ENCODE data around the gene CCT8.

CCT8 gene

GRCh38 chr21:29078869-29079767 lies 5.7 kb upstream of the CCT8 start:
- DNase-seq (ENCODE audit: extremely low read depth in 1 of 2, low read depth in 1 of 2): no peak

GRCh38 chr21:29077651-29078090 lies 4.2 kb upstream of the CCT8 start:
- DNase-seq (ENCODE audit: extremely low read depth in 1 of 2, low read depth in 1 of 2): no peak

DNA sequence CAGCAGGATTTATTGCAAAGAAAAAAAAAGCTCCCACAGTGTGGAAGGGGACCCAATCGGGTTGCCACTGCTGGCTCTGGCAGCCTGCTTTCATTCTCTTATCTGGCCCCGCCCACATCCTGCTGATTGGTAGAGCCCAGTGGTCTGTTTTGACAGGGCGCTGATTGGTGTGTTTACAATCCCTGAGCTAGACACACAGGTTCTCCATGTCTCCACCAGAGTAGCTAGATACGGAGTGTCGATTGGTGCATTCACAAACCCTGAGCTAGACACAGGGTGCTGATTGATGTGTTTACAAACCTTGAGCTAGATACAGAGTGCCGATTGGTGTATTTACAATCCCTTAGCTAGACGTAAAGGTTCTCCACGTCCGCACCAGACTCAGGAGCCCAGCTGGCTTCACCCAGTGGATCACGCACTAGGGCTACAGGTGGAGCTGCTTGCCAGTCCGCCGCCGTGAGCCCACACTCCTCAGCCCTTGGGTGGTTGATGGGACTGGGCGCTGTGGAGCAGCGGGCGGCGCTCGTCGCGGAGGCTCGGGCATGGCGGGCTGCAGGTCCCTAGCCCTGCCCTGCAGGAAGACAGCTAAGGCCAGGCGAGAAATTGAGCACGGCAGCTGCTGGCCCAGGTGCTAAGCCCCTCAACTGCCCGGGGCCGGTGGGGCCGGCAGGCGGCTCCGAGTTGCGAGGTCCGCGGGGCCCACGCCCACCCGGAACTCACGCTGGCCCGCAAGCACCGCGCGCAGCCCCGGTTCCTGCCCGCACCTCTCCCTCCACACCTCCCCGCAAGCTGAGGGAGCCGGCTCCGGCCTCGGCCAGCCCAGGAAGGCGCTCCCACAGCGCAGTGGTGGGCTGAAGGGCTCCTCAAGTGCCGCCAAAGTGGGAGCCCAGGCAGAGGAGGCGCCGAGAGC lies 3.5 kb upstream of the CCT8 start:
- DNase-seq (ENCODE audit: extremely low read depth in 1 of 2, low read depth in 1 of 2): peak in 1 of 2 donors; percentile 36

DNA sequence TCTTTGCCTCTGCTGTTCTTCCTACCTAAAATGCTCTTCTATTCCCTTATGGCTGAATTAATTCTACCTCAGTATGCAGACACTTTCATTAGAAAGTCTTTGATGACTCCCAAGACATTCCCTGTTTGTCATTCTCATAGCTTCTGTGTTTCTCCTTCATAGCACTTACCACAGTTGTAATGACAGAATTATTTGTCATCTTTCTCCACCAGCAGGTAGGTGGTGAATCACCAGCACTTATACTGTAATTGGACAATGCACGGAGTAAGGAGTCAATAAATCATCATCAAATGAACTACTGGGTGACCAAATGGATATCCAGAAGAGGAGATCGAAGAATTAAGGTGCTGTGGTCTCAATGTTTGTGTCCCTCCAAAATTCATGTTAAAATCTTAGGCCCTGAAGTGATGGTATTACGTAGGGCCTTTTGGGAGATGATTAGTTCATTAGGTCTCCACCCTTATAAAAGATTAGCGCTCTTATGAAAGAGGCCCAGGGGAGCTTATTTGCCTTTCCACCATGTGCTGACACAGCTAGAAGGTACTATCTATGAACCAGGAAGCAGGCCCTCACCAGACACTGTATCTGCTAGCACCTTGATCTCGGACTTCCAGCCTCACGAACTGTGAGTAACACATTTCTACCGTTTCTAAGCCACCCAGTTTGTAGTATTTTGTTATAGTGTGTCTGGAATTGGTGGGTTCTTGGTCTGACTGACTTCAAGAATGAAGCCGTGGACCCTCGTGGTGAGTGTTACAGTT lies 2.4 kb upstream of the CCT8 start:
- DNase-seq (ENCODE audit: extremely low read depth in 1 of 2, low read depth in 1 of 2): no peak

DNA sequence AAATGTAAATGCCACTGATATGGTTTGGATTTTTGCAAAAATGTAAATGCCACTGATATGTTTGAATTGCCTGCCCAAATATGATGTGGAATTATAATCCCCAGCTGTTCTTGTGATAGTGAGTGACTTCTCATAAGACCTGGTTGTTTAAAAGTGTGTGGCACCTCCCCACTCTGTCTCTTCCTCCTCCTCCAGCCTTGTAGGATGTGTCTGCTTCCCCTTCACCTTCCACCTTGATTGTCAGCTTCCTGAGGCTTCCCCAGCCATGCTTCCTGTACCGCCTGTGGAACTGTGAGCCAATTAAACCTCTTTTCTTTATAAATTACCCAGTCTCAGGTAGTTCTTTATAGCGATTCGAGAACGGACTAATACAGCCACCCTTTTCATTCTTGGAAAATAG lies 1.3 kb upstream of the CCT8 start:
- DNase-seq (ENCODE audit: extremely low read depth in 1 of 2, low read depth in 1 of 2): no peak

DNA sequence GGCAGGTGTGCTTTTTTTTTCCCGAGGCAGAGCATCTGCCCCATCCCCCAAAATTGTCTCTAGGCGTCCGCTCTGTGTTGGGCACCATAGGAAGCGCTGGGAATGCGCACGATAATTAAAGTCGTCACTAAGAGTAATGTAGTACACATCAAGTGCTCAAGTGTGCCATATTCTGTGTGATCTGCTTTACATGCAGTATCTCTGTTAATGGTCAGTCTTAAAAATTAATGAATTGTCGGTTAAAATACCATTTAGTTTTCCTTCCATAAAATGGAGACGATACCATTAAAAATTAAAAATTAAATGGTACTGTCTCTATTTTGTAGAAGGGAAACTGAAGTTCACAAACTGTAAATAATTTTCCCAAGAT lies 544 bp upstream of the CCT8 start:
- no peak for DNase-seq (ENCODE audit: extremely low read depth in 1 of 2, low read depth in 1 of 2)

DNA sequence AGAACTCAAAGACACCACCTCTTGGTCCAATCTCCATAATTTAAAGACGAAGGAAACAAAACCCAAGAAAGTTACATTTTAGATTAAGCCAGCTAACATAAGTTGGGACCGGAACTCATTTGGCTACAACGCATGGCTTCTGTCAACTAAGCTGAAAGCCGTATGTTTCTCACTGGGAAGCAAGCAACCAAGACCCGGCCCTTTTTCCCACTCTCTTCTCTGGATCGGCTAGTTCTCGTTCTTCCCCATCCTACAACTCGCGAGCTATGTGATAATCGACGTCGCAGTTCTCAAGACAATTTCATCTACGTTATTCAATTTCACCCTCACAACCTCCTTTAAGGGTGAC lies 601 bp downstream of the CCT8 start:
- no peak for DNase-seq (ENCODE audit: extremely low read depth in 1 of 2, low read depth in 1 of 2)

GRCh38 chr21:29064850-29065481 lies 8.5 kb downstream of the CCT8 start:
- no peak for DNase-seq (ENCODE audit: extremely low read depth in 1 of 2, low read depth in 1 of 2)

DNA sequence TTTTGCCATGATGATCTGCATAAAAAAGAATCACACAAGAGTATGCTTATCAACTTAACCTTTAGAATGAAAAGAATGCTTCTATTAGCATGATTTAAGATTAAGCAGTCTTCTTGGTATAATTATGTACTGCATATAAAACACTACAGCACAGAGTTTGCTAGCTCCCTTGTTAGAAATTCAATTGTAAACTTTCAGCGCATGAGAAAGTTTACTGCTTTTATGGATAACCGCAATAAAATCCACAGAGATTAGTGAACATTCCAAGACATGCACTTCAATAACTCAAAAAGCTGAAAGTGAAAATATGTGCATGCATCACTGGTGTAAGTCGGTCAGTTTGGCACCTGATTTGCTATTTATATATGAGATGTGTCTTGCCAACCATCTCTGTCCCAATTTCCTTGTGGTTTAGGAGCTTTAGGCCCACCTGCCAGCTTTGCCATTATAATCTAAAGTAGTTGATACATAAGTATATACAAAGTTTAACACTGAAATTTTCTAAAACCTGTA lies 16.9 kb downstream of the CCT8 start:
- DNase-seq (ENCODE audit: extremely low read depth in 1 of 2, low read depth in 1 of 2): no peak

DNA sequence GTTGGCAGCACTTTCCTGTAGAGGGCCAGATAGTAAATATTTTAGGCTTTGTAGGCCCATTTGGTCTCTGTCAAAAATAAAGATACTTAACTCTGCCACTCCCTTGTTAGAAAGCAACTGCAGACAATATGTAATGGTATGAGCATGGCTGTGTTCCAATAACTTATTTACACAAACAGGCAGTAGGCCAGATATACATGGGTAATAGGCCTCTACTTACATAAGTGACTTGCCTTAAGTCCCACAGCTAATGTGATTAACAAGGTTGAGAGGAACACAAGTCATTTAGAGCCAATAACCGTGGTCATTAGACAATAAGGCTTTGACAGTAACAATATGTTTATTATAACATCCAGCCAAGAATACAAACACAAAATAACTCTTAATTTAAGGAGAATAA lies 17.4 kb downstream of the CCT8 start:
- no peak for DNase-seq (ENCODE audit: extremely low read depth in 1 of 2, low read depth in 1 of 2)

- no peak for DNase-seq (ENCODE audit: extremely low read depth in 1 of 2, low read depth in 1 of 2)
These were observed 18.4 kb downstream of the CCT8 start for GRCh38 chr21:29055080-29055479.

DNA sequence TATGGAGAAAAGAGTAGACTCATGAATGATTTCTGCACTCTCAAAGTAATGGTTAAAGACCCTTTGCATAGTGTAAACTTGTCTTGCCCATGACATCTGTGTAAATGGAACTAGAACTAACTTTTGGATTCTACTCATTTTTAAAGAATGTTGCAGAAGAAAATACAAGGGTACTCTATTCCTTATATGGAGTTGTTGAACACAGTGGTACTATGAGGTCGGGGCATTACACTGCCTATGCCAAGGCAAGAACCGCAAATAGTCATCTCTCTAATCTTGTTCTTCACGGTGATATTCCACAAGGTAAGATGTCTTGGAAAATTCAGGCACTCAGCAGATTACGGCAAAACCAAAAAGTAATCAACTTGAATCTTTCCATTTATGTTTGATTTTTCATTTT lies 19.8 kb downstream of the CCT8 start:
- no peak for DNase-seq (ENCODE audit: extremely low read depth in 1 of 2, low read depth in 1 of 2)

- DNase-seq (ENCODE audit: extremely low read depth in 1 of 2, low read depth in 1 of 2): no peak
These were observed 20.4 kb downstream of the CCT8 start for GRCh38 chr21:29053011-29053553.

DNA sequence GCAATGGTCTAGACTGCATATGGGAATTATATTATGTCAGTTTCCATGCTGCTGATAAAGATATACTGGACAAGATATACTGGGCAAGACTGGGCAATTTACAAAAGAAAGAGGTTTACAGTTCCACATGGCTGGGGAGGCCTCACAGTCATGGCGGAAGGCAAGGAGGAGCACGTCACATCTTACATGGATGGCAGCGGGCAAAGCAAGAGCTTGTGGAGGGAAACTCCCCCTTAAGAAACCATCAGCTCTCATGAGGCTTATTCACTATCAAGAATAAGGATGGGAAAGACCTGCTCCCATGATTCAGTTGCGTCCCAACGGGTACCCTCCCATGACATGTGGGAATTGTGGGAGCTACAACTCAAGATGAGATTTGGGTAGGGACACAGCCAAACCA lies 21.2 kb downstream of the CCT8 start:
- no peak for DNase-seq (ENCODE audit: extremely low read depth in 1 of 2, low read depth in 1 of 2)

DNA sequence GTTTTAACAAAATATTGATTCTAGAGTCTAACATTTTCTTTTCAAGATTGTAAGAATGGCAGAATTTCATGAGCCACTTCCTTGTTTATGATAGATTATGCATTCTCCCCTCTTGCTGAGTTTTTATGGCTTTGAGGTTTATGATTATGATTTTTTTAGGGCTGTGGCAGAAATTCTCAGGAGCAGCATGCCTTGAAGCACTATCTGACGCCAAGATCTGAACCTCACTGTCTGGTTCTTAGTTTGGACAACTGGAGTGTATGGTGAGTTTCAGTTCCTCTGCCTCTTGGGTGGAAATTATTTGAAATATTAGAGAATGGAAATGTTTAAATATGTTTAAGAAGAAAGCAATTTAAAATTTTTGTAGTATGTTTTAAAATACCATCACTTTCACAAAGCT lies 38.8 kb downstream of the CCT8 start:
- DNase-seq (ENCODE audit: extremely low read depth in 1 of 2, low read depth in 1 of 2): no peak

GRCh38 chr21:29033871-29034270 lies 39.6 kb downstream of the CCT8 start:
- DNase-seq (ENCODE audit: extremely low read depth in 1 of 2, low read depth in 1 of 2): no peak

DNA sequence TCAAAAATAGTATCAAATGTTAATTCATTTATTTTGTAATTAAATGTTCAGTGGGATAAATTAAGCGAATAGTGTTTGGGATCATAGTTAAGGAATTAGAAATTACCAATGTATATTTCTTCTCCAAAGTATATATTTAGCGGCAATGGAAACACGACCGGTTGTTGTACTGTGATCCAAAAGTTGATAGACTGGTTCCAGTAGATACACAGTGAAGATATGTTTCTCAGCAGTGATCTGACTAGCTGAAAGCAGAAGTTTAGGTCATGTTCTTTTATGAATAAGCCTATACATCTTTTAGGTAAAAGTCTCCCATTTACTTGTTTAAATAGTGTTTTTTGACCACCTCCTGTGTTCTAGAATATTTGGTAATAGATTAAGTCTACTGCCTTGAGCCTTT lies 40.1 kb downstream of the CCT8 start:
- no peak for DNase-seq (ENCODE audit: extremely low read depth in 1 of 2, low read depth in 1 of 2)

DNA sequence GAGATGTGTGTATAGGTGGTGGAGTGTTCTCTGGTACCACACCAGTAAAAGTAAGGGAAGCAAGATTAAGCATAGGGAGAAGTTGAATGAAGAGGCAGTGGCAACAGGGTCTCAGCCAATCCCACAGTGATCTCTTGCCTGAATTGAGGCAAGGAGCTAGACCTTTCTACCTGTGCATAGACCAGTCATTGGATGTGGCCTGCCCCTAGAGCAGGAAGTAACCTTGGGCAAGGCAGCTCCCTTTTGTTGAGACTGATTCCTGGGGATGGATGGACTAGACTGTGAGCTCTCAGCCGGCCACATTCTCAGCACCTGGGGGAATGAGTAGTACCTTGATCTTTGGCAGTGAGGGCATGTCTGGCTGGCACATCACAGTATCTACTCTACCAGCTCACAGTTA lies 42.5 kb downstream of the CCT8 start:
- no peak for DNase-seq (ENCODE audit: extremely low read depth in 1 of 2, low read depth in 1 of 2)

- DNase-seq (ENCODE audit: extremely low read depth in 1 of 2, low read depth in 1 of 2): no peak
These were observed 43.9 kb downstream of the CCT8 start for GRCh38 chr21:29029524-29029923.

DNA sequence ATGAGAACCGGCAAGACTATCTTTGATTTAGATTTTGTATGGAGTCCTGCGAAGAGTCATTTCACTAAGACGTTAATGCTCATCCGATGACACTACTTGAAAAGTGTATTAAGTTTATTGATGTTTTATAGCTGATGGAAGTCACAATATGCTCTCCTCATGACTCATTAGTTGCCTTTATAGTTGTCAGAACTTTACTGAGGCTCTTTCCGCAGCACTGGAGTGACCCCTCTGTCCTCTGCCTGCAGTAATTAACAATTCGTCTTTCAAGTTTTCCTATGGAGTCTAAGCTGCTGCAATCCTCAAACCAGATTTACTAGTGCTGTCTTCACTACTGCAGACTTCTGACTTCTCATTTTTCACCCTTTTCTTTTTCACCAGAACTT lies 48.1 kb downstream of the CCT8 start:
- no peak for DNase-seq (ENCODE audit: extremely low read depth in 1 of 2, low read depth in 1 of 2)
